Neural cell (in vitro differentiated cells): Measurements from ENCODE around the gene CUEDC1. TPM values are rescaled to one million over a fixed set of nuclear protein-coding genes. Genes with fewer than 3 reads are reported as not detected.

Experiments
- H2AFZ ChIP-seq: fragments of 200-600, 300-800 bp; sonication (generic), shearing (Covaris generic); 2 replicates; pipeline ENCODE4 v1.6.0; 2014; ENCODE audit warnings: low read depth, mild to moderate bottlenecking, antibody characterized with exemption, low read length, moderate library complexity
- H3F3A ChIP-seq: fragments of 200-600 bp; shearing (Covaris generic); 2 replicates; pipeline ENCODE4 v1.6.1; 2016; ENCODE audit warnings: mild to moderate bottlenecking, moderate library complexity, mixed read lengths, antibody characterized with exemption, low read length; ENCODE audit not compliant: insufficient read depth, poor library complexity, severe bottlenecking
- H3K27ac ChIP-seq: fragments of 200-600, 300-800 bp; sonication (generic), shearing (Covaris generic); 2 replicates; pipeline ENCODE4 v1.5.1; 2014; ENCODE audit warnings: mild to moderate bottlenecking, low read length, moderate library complexity
- H3K27me3 ChIP-seq: fragments of 300-800, 200-600 bp; sonication (generic), shearing (Covaris generic); 2 replicates; pipeline ENCODE4 v1.6.0; 2014; ENCODE audit warnings: mild to moderate bottlenecking, low read depth, low read length, moderate library complexity; ENCODE audit not compliant: insufficient read depth
- H3K36me3 ChIP-seq: fragments of 300-800, 200-600 bp; sonication (generic), shearing (Covaris generic); 2 replicates; pipeline ENCODE4 v1.5.1; 2014; ENCODE audit warnings: mild to moderate bottlenecking, antibody characterized with exemption, low read length, moderate library complexity; ENCODE audit not compliant: insufficient read depth
- H3K4me2 ChIP-seq: fragments of 300-800, 200-600 bp; sonication (generic), shearing (Covaris generic); 2 replicates; pipeline ENCODE4 v1.6.0; 2014; ENCODE audit warnings: mild to moderate bottlenecking, low read length
- H3K4me3 ChIP-seq: fragments of 300-800, 200-600 bp; sonication (generic), shearing (Covaris generic); 2 replicates; pipeline ENCODE4 v1.5.1; 2014; ENCODE audit warnings: mild to moderate bottlenecking, low read length, moderate library complexity
- H3K79me2 ChIP-seq: fragments of 200-600 bp; shearing (Covaris generic); replicated peaks from 2 replicates; pipeline ENCODE4 v1.6.0; 2014; ENCODE audit warnings: mild to moderate bottlenecking, low read length, moderate library complexity; ENCODE audit not compliant: insufficient read depth
- H3K9ac ChIP-seq: fragments of 300-800, 200-600 bp; sonication (generic), shearing (Covaris generic); 2 replicates; pipeline ENCODE4 v1.6.1; 2016; ENCODE audit warnings: mild to moderate bottlenecking, low read length, mixed read lengths
- H3K9me2 ChIP-seq: fragments of 200-600 bp; shearing (Covaris generic); 2 replicates; pipeline ENCODE4 v1.6.1; 2016; ENCODE audit warnings: mild to moderate bottlenecking, low read length, mixed read lengths; ENCODE audit not compliant: insufficient read depth
- H3K9me3 ChIP-seq: fragments of 200-600, 300-800 bp; sonication (generic), shearing (Covaris generic); 2 replicates; pipeline ENCODE4 v1.6.1; 2016; ENCODE audit warnings: mild to moderate bottlenecking, mixed run types, low read length, moderate library complexity, mixed read lengths
- H4K20me1 ChIP-seq: fragments of 200-600 bp; shearing (Covaris generic); 2 replicates; pipeline ENCODE4 v1.6.1; 2016; ENCODE audit warnings: mild to moderate bottlenecking, mixed run types; ENCODE audit not compliant: insufficient read depth
- CTCF ChIP-seq: fragments of 450-650 bp; IDR thresholded peaks from 2 replicates; pipeline ENCODE4 v1.5.1; 2014; ENCODE audit warnings: antibody characterized with exemption, mild to moderate bottlenecking, moderate library complexity; ENCODE audit not compliant: poor library complexity, severe bottlenecking
- EP300 ChIP-seq: fragments of 450-650 bp; conservative IDR thresholded peaks from 2 replicates; pipeline ENCODE4 v1.6.1; 2014; ENCODE audit warnings: antibody characterized with exemption, mild to moderate bottlenecking, moderate library complexity; ENCODE audit not compliant: poor library complexity, severe bottlenecking
- EZH2 ChIP-seq: fragments of 200-600, 300-800 bp; shearing (Covaris generic), sonication (generic); IDR thresholded peaks from 2 replicates; pipeline ENCODE4 v1.6.1; 2014; ENCODE audit warnings: antibody characterized with exemption, low read length, borderline replicate concordance, mild to moderate bottlenecking; ENCODE audit not compliant: insufficient read depth, poor library complexity, severe bottlenecking
- MXI1 ChIP-seq: fragments of 450-650 bp; conservative IDR thresholded peaks from 2 replicates; pipeline ENCODE4 v1.6.1; 2014; ENCODE audit warnings: antibody characterized with exemption, mild to moderate bottlenecking; ENCODE audit not compliant: poor library complexity, severe bottlenecking
- POLR2AphosphoS5 ChIP-seq: IDR thresholded peaks from 2 replicates; pipeline ENCODE4 v1.6.1; 2012
- RAD21 ChIP-seq: fragments of 450-650 bp; conservative IDR thresholded peaks from 2 replicates; pipeline ENCODE4 v1.6.1; 2014; ENCODE audit warnings: antibody characterized with exemption, mild to moderate bottlenecking, moderate library complexity
- REST ChIP-seq: IDR thresholded peaks from 2 replicates; pipeline ENCODE4 v1.6.1; 2012; ENCODE audit warnings: borderline replicate concordance
- SMC3 ChIP-seq: fragments of 450-650 bp; conservative IDR thresholded peaks from 2 replicates; pipeline ENCODE4 v1.6.1; 2014; ENCODE audit warnings: antibody characterized with exemption, mild to moderate bottlenecking, moderate library complexity; ENCODE audit not compliant: poor library complexity
- TAF1 ChIP-seq: IDR thresholded peaks from 2 replicates; pipeline ENCODE4 v1.6.1; 2012; ENCODE audit warnings: low read depth
- polyA plus RNA-seq: library from polyadenylated mRNA; depleted of rRNA; stranded (reverse); fragments of >200 nt; gene quantifications from 2 replicates; pipeline ENCODE4 v1.2.3, GENCODE V29; 2014

The CUEDC1 gene
- polyA plus RNA-seq, 1 donor from 2014 or later, result 27.0 TPM

GRCh38 chr17:57903961-57904360, 51.3 kb downstream of the CUEDC1 start:
- Histone ChIP-seq H3K9ac (no peak overlapping the region), H3K36me3 (no peaks in the 10 kb centered on the region), H3K4me3 (no peak overlapping the region), H3K27me3 (no peaks in the 10 kb centered on the region), H3K9me3 (no peaks in the 10 kb centered on the region), H4K20me1 (no peaks in the 10 kb centered on the region), H3K4me2 (no peak overlapping the region), H2AFZ (no peak overlapping the region), H3K79me2 (no peaks in the 10 kb centered on the region), H3F3A (no peaks in the 10 kb centered on the region), H3K27ac (no peak overlapping the region), H3K9me2 (no peaks in the 10 kb centered on the region)
- TF ChIP-seq SMC3, result no peak
- no peak for TF ChIP-seq POLR2AphosphoS5
- TF ChIP-seq CTCF, result no peak
- no peak for TF ChIP-seq RAD21

GRCh38 chr17:57902800-57903759, 52.1 kb downstream of the CUEDC1 start:
- no peaks in the 10 kb centered on the region for H3K9me2 ChIP-seq
- no peaks in the 10 kb centered on the region for H3K36me3 ChIP-seq
- H2AFZ ChIP-seq, result no peak overlapping the region
- no peak overlapping the region for H3K27ac ChIP-seq
- H3K27me3 ChIP-seq, result no peaks in the 10 kb centered on the region
- H3K4me2 ChIP-seq, result no peak overlapping the region
- H3F3A ChIP-seq, result no peaks in the 10 kb centered on the region
- H3K79me2 ChIP-seq, result no peaks in the 10 kb centered on the region
- no peaks in the 10 kb centered on the region for H3K9me3 ChIP-seq
- no peak overlapping the region for H3K9ac ChIP-seq
- no peak for TF ChIP-seq SMC3
- no peak for TF ChIP-seq MXI1
- no peak for TF ChIP-seq RAD21
- no peak for TF ChIP-seq EZH2
- TF ChIP-seq EP300, result no peak
- TF ChIP-seq REST, result no peak
- TF ChIP-seq POLR2AphosphoS5, result no peak
- TF ChIP-seq TAF1, result no peak
- H4K20me1 ChIP-seq, result no peaks in the 10 kb centered on the region
- no peak overlapping the region for H3K4me3 ChIP-seq
